Small intestine (tissue), 7 donors: ENCODE data around the gene SCGB1C1. TPM values are rescaled to one million over a fixed set of nuclear protein-coding genes. Genes with fewer than 3 reads are reported as not detected.

Experiments
- DNase-seq, 2 donors: peaks; one replicate each; pipeline versions ENCODE4 v3.0.0 to v3.0.0-alpha.2; 2013
- FAIRE-seq: peaks from 2 replicates; lab custom pipeline; 2012; peaks lifted over from hg19 to GRCh38; lab: Jason Lieb, UNC
- H3K27ac ChIP-seq, 3 donors: one replicate each; pipeline ENCODE4 v1.5.1; 2013; ENCODE audit warnings: low read length in 2 of 3, mild to moderate bottlenecking in 2 of 3, control low read depth in 1 of 3, inconsistent platforms in 1 of 3, low read depth in 1 of 3, moderate library complexity in 1 of 3
- H3K27me3 ChIP-seq, 3 donors: one replicate each; pipeline ENCODE4 v1.6.1; 2013; ENCODE audit warnings: low read length in 3 of 3, inconsistent platforms in 1 of 3; ENCODE audit not compliant: control insufficient read depth in 3 of 3, insufficient read depth in 3 of 3
- H3K36me3 ChIP-seq, 3 donors: one replicate each; pipeline ENCODE4 v1.6.1; 2013; ENCODE audit warnings: low read length in 3 of 3, inconsistent platforms in 1 of 3, low read depth in 1 of 3, mild to moderate bottlenecking in 1 of 3, moderate library complexity in 1 of 3; ENCODE audit not compliant: control insufficient read depth in 3 of 3, insufficient read depth in 2 of 3
- H3K4me1 ChIP-seq, 3 donors: one replicate each; pipeline ENCODE4 v1.6.1; 2013; ENCODE audit warnings: low read length in 2 of 3, inconsistent platforms in 1 of 3, low read depth in 1 of 3, mild to moderate bottlenecking in 1 of 3, moderate library complexity in 1 of 3; ENCODE audit not compliant: control insufficient read depth in 3 of 3, insufficient read depth in 2 of 3
- H3K4me3 ChIP-seq, 3 donors: one replicate each; pipeline ENCODE4 v1.5.1; 2013; ENCODE audit warnings: low read length in 3 of 3, control low read depth in 1 of 3, inconsistent platforms in 1 of 3, low read depth in 1 of 3, mild to moderate bottlenecking in 1 of 3, moderate library complexity in 1 of 3
- H3K9me3 ChIP-seq, 2 donors: one replicate each; pipeline ENCODE4 v1.6.1; 2013; ENCODE audit warnings: low read depth in 1 of 2, low read length in 1 of 2; ENCODE audit not compliant: control insufficient read depth in 2 of 2, insufficient read depth in 1 of 2
- WGBS, 3 donors: extraction: QIAGEN DNeasy Blood & Tissue Kit; methylation state at CpG; one replicate each; pipeline ENCODE4 v1.1.7; 2013; 5-methylcytosine and 5-hydroxymethylcytosine counted together
- polyA plus RNA-seq, 4 donors: library from polyadenylated mRNA; stranded (reverse) in 3 of 4; unstranded in 1 of 4; fragments of 200-250 nt in 3 of 4; fragments of 120-200 nt in 1 of 4; gene quantifications; one replicate each; pipeline versions ENCODE4 v1.2.1 to v1.2.3, GENCODE V29; 2013
- donor health status: healthy with polysubstance abuse.
- donor health status: control.
- donor health status: control.
- donor health status: Bipolar disorder and iron deficiency.
- donor health status: healthy.

SCGB1C1 gene
- polyA plus RNA-seq, 4 donors = not detected

- Histone ChIP-seq H3K36me3 (peaks cover 13 to 70% (median 19%) of the 10 kb centered on the region in 3 donors), H3K27me3 (no peaks in the 10 kb centered on the region), H3K9me3 (no peaks in the 10 kb centered on the region), H3K4me1 (peaks cover 2 to 16% (median 5%) of the 10 kb centered on the region in 3 donors), H3K4me3 (no peak overlapping the region), H3K27ac (no peak overlapping the region)
- WGBS, 3 donors = 76 to 85% (median 77%) methylated on average over 5 of the region's 5 CpGs
- FAIRE-seq = no peak
- DNase-seq = no peak
These were observed 18.4 kb downstream of the SCGB1C1 start for GRCh38 chr11:211295-211694.

GRCh38 chr11:211741-212140 lies 18.9 kb downstream of the SCGB1C1 start:
- FAIRE-seq (no peak), DNase-seq (no peak)
- Histone ChIP-seq H3K27ac (no peak overlapping the region), H3K4me1 (peaks cover 2 to 16% (median 5%) of the 10 kb centered on the region in 3 donors), H3K27me3 (no peaks in the 10 kb centered on the region), H3K9me3 (no peaks in the 10 kb centered on the region), H3K4me3 (no peak overlapping the region), H3K36me3 (peaks cover 13 to 74% (median 19%) of the 10 kb centered on the region in 3 donors)
- WGBS, 3 donors = 87 to 98% (median 91%) methylated on average over 9 of the region's 9 CpGs

- peaks cover 13 to 78% (median 19%) of the 10 kb centered on the region in 3 donors for H3K36me3 ChIP-seq
- DNase-seq (no peak), FAIRE-seq (no peak)
- whole genome bisulfite sequencing, 3 donors = 92 to 93% (median 93%) methylated on average over 17 of the region's 17 CpGs
- H3K4me1 ChIP-seq = peaks cover 2 to 16% (median 5%) of the 10 kb centered on the region in 3 donors
- no peaks in the 10 kb centered on the region for H3K9me3 ChIP-seq
- no peak overlapping the region for H3K27ac ChIP-seq
- H3K27me3 ChIP-seq = no peaks in the 10 kb centered on the region
- no peak overlapping the region for H3K4me3 ChIP-seq
These were observed 19.5 kb downstream of the SCGB1C1 start for GRCh38 chr11:212150-213100.

- H3K27me3 ChIP-seq = no peaks in the 10 kb centered on the region
- DNase-seq (no peak), FAIRE-seq (no peak)
- no peak overlapping the region for H3K4me3 ChIP-seq
- no peaks in the 10 kb centered on the region for H3K9me3 ChIP-seq
- H3K27ac ChIP-seq = no peak overlapping the region
- whole genome bisulfite sequencing, 3 donors = 87 to 88% (median 88%) methylated on average over 4 of the region's 4 CpGs
- peaks cover 13 to 79% (median 19%) of the 10 kb centered on the region in 3 donors for H3K36me3 ChIP-seq
- peaks cover 2 to 16% (median 5%) of the 10 kb centered on the region in 3 donors for H3K4me1 ChIP-seq
These were observed 20.2 kb downstream of the SCGB1C1 start for GRCh38 chr11:213111-213510.

- FAIRE-seq = no peak
- Histone ChIP-seq H3K36me3 (peaks cover 13 to 87% (median 19%) of the 10 kb centered on the region in 3 donors), H3K9me3 (no peaks in the 10 kb centered on the region), H3K4me1 (peaks cover 2 to 16% (median 5%) of the 10 kb centered on the region in 3 donors), H3K27ac (no peak overlapping the region), H3K27me3 (no peaks in the 10 kb centered on the region), H3K4me3 (no peak overlapping the region)
- 87 to 92% (median 89%) methylated on average over 7 of the region's 7 CpGs for WGBS, 3 donors
- no peak for DNase-seq
These were observed 21.2 kb downstream of the SCGB1C1 start for GRCh38 chr11:214083-214482.

GRCh38 chr11:215581-216037 lies 22.7 kb downstream of the SCGB1C1 start:
- Histone ChIP-seq H3K9me3 (no peaks in the 10 kb centered on the region), H3K4me3 (no peak overlapping the region), H3K4me1 (peaks cover 0 to 1% (median 0%) of the 10 kb centered on the region in 3 donors), H3K36me3 (peaks cover 13 to 77% (median 21%) of the 10 kb centered on the region in 3 donors), H3K27ac (no peak overlapping the region), H3K27me3 (no peaks in the 10 kb centered on the region)
- WGBS, 3 donors = 74 to 83% (median 78%) methylated on average over 4 of the region's 4 CpGs
- no peak for DNase-seq
- FAIRE-seq = no peak

GRCh38 chr11:216081-216974 lies 23.4 kb downstream of the SCGB1C1 start:
- peaks cover 13 to 72% (median 21%) of the 10 kb centered on the region in 3 donors for H3K36me3 ChIP-seq
- DNase-seq (no peak), FAIRE-seq (no peak)
- H3K27me3 ChIP-seq = no peaks in the 10 kb centered on the region
- WGBS, 3 donors = 87 to 92% (median 91%) methylated on average over 11 of the region's 11 CpGs
- H3K27ac ChIP-seq = no peak overlapping the region
- H3K4me1 ChIP-seq = no peaks in the 10 kb centered on the region
- no peaks in the 10 kb centered on the region for H3K9me3 ChIP-seq
- H3K4me3 ChIP-seq = no peak overlapping the region

- H3K4me1 ChIP-seq = no peaks in the 10 kb centered on the region
- FAIRE-seq = no peak
- H3K36me3 ChIP-seq = peaks cover 4 to 67% (median 18%) of the 10 kb centered on the region in 3 donors
- WGBS, 3 donors = 81 to 88% (median 82%) methylated on average over 3 of the region's 3 CpGs
- no peak for DNase-seq
- H3K4me3 ChIP-seq = no peak overlapping the region
- H3K27me3 ChIP-seq = no peaks in the 10 kb centered on the region
- no peaks in the 10 kb centered on the region for H3K9me3 ChIP-seq
- no peak overlapping the region for H3K27ac ChIP-seq
These were observed 24.8 kb downstream of the SCGB1C1 start for GRCh38 chr11:217704-218103.
